Activated CD8-positive, alpha-beta memory T cell treated with anti-CD3 and anti-CD28 coated beads, Interleukin-2, amount 10 ng/mL, durations not matched to agents 7 days and 5 days (primary cell): ENCODE measurements around the gene BNIP3. TPM values are rescaled to one million over a fixed set of nuclear protein-coding genes. Genes with fewer than 3 reads are reported as not detected.

ENCODE experiments used
- ATAC-seq: fragments of 150-1000 bp; cut with Tn5 transposase; one replicate; pipeline ENCODE4 v1.10.0; 2021; ENCODE audit warnings: moderate library complexity
- CTCF ChIA-PET: fragments of 350-600 bp; sonication (Branson Sonifier 250); formaldehyde crosslinking; loops from one replicate; lab custom pipeline; 2021; ENCODE audit warnings: antibody characterized with exemption; lab: Charles Lee
- DNase-seq: peaks from one replicate; pipeline ENCODE4 v3.0.0-alpha.2; 2020
- H3K27ac Mint-ChIP-seq: one replicate; pipeline ENCODE4 v1.8.0; 2021; ENCODE audit warnings: mild to moderate bottlenecking, mixed read lengths
- H3K27me3 Mint-ChIP-seq: one replicate; pipeline ENCODE4 v1.8.0; 2021; ENCODE audit warnings: mixed read lengths
- H3K36me3 Mint-ChIP-seq: one replicate; pipeline ENCODE4 v1.8.0; 2021; ENCODE audit warnings: mild to moderate bottlenecking, mixed read lengths
- H3K4me1 Mint-ChIP-seq: one replicate; pipeline ENCODE4 v1.8.0; 2021; ENCODE audit warnings: mixed read lengths
- H3K4me3 Mint-ChIP-seq: one replicate; pipeline ENCODE4 v1.8.0; 2021; ENCODE audit warnings: mild to moderate bottlenecking, moderate library complexity, mixed read lengths
- H3K9me3 Mint-ChIP-seq: one replicate; pipeline ENCODE4 v1.8.0; 2022; ENCODE audit warnings: low read depth, mixed read lengths
- total RNA-seq, 2 experiments: library from RNA; stranded (reverse); gene quantifications; one replicate each; pipeline ENCODE4 v1.2.3, GENCODE V29; 2021

Gene BNIP3
- total RNA-seq, 2 experiments from 2014 or later, result 21.9 to 39.2 TPM

DNA sequence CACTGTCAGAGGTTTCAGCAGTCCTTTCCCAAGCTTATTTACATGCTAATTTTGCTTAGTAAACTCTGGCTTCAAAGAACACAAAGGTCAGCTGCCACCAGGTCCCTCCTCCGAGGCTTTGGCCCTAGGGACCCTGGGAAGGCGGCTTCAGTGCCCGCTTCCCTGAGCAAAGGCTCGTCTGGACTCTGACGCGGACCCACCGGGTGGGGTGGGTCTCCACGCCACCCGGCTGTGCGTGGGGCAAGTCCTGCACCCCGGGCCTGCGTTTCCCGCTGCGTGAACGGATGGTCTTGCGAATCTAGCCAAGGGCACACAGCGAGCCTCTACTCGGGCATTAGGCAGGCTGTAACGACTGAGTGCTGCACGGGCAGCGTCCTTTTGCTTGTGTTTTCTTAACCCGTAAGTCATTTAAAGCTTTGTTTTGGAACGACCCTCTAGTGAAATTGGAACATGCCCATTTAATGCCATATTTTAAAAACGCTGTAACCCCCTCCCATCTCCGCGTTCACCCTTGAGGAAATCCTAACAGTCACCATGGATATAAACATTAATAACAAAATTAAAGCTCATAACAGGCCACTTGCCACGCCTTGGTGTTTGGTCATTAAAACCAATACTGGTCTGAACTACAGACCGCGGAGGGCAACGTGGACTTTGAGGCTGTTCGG is 828 bp downstream of the BNIP3 start:
- peaks cover 20% of the 10 kb centered on the region for H3K36me3 Mint-ChIP-seq
- peaks cover 24% of the 10 kb centered on the region for H3K27me3 Mint-ChIP-seq
- H3K4me1 Mint-ChIP-seq, result peaks cover 47% of the 10 kb centered on the region
- ATAC-seq, result no peak
- H3K4me3 Mint-ChIP-seq, result peak overlapping the region; percentile 89
- DNase-seq, result no peak
- peak overlapping the region; percentile 59 for H3K27ac Mint-ChIP-seq
- no peaks in the 10 kb centered on the region for H3K9me3 Mint-ChIP-seq
- CTCF ChIA-PET, result interaction anchor here (0.7 to 1.9 kb wide), 6 partner anchors 8 to 95 kb away, joined by 3 to 12 read pairs (median 5); partner anchors contain the start of gene PPP2R2D

DNA sequence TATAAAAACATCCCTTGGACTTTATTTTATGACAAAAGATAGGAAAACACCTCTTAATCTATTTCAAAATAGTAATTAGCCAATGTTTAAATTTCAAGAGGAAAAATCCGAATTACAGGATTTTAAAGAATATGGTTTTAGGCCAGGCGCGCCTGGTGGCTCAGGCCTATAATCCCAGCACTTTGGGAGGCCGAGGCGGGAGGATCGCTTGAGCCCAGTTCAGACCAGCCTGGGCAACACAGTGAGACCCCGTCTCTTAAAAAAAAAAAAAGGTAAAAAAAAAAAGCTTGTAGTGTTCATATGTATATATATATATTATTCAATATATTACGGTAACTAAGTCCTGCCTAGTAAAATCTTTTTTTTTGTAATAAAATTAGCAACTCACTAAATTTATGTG is 1.4 kb downstream of the BNIP3 start:
- peaks cover 20% of the 10 kb centered on the region for H3K36me3 Mint-ChIP-seq
- CTCF ChIA-PET, result interaction anchor here (0.7 to 1.9 kb wide), 4 partner anchors 7 to 94 kb away, joined by 3 to 12 read pairs (median 6); partner anchors contain the start of gene PPP2R2D
- H3K9me3 Mint-ChIP-seq, result no peaks in the 10 kb centered on the region
- DNase-seq (no peak), ATAC-seq (no peak)
- H3K4me3 Mint-ChIP-seq, result peak overlapping the region; percentile 63
- peaks cover 51% of the 10 kb centered on the region for H3K4me1 Mint-ChIP-seq
- peaks cover 22% of the 10 kb centered on the region for H3K27me3 Mint-ChIP-seq
- no peak overlapping the region for H3K27ac Mint-ChIP-seq

DNA sequence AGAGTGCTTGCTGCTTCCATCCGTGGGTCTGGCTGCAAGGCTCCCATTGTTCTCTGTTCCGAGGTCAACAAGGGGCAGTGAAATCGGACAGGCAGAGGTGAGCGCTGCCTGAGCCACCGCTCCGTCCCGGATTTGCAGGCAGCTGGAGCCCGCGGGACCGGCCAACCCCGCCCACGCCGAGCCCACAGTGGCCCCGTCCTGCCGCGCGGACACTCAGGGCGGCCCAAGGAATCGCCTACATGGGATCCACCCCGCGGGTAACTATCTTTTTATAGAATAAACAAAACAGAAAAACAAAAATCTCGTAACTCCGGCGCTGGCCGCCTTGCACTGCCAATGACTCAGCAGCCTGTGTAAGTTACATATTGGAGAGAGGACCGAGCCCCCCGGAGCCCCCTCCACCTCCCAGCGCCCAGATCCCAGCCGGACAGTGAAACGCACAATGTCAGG is 1.9 kb downstream of the BNIP3 start:
- CTCF ChIA-PET, result interaction anchor here (1.0 to 1.9 kb wide), 2 partner anchors 11 to 79 kb away, joined by 3 to 12 read pairs; partner anchors contain the start of gene PPP2R2D
- peaks cover 56% of the 10 kb centered on the region for H3K4me1 Mint-ChIP-seq
- no peak for ATAC-seq

DNA sequence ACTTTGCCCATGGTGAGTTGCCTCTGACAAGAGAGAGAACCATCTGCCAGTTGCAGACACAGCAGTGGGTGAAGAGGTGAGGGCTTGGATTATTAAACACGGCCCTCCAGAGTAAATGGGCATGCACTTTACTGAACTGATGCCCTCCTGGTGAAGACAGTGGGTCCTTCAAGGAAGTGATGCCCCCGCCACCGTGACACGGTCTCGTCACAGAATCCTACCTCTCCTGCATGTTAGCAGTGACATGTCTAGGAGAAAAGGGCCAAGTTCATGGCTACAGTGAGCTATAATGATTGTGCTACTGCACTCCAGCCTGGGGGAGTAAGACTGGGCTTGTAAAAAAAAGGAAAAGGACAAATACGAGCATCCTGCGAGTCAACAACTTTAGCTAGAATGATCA is 2.4 kb downstream of the BNIP3 start:
- Mint-ChIP-seq H3K27ac (peak overlapping the region; percentile 47), H3K4me3 (peak overlapping the region; percentile 63), H3K4me1 (peaks cover 58% of the 10 kb centered on the region), H3K9me3 (no peaks in the 10 kb centered on the region), H3K27me3 (peaks cover 15% of the 10 kb centered on the region), H3K36me3 (peaks cover 22% of the 10 kb centered on the region)
- ATAC-seq (no peak), DNase-seq (no peak)
- CTCF ChIA-PET, result no interaction called here

More for the DNA sequence above, 1.9 kb downstream of the BNIP3 start:
- Mint-ChIP-seq H3K27me3 (peaks cover 17% of the 10 kb centered on the region), H3K36me3 (peaks cover 21% of the 10 kb centered on the region), H3K4me3 (peak overlapping the region; percentile 63), H3K27ac (peak overlapping the region; percentile 47), H3K9me3 (no peaks in the 10 kb centered on the region)
- DNase-seq, result no peak

DNA sequence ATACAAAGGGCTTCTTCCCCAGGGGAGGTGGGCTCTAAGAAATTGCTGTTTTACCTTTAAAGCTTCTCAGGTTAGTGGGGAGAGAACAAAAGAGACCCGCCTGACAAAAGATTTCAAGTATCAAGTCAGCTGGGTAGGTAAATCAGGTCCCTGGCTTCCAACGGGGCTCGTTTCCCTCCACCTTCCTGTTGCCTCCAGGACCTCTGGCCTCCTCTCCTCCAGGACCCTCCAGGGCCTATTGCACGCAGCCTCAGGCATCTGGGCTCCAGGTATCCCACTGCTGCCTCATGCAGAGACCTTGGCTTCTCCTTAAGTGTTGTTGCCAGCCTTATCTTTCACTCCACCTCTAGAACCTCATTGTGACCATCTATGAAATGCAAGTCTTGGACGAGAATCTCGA is 2.9 kb downstream of the BNIP3 start:
- Mint-ChIP-seq H3K9me3 (no peaks in the 10 kb centered on the region), H3K27me3 (peaks cover 10% of the 10 kb centered on the region), H3K36me3 (peaks cover 24% of the 10 kb centered on the region), H3K4me3 (peak overlapping the region; percentile 63), H3K4me1 (peaks cover 61% of the 10 kb centered on the region), H3K27ac (peak overlapping the region; percentile 46)
- CTCF ChIA-PET, result no interaction called here
- ATAC-seq (no peak), DNase-seq (no peak)

DNA sequence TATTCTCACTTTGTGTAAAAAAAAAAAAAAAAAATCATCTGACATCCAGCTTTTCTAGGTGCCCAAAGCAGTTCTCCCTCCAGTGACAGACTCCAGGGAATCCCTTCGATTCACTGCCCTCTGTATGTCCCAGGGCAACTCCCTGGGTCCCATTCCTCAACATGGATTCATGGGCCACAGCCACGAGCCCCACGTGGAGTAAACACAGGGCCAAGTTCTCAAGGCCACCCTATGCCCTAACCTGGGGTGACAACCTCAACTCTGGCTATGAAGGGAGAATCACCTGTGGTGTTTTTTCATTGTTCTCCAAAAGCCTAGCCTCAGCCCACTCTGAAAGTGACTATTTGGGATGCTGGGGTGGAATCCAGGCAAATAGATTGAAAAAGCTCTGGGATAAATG is 3.4 kb downstream of the BNIP3 start:
- no peak overlapping the region for H3K27ac Mint-ChIP-seq
- peaks cover 25% of the 10 kb centered on the region for H3K36me3 Mint-ChIP-seq
- H3K27me3 Mint-ChIP-seq, result peaks cover 7% of the 10 kb centered on the region
- CTCF ChIA-PET, result no interaction called here
- H3K9me3 Mint-ChIP-seq, result no peaks in the 10 kb centered on the region
- DNase-seq (no peak), ATAC-seq (no peak)
- peaks cover 66% of the 10 kb centered on the region for H3K4me1 Mint-ChIP-seq
- H3K4me3 Mint-ChIP-seq, result no peak overlapping the region

DNA sequence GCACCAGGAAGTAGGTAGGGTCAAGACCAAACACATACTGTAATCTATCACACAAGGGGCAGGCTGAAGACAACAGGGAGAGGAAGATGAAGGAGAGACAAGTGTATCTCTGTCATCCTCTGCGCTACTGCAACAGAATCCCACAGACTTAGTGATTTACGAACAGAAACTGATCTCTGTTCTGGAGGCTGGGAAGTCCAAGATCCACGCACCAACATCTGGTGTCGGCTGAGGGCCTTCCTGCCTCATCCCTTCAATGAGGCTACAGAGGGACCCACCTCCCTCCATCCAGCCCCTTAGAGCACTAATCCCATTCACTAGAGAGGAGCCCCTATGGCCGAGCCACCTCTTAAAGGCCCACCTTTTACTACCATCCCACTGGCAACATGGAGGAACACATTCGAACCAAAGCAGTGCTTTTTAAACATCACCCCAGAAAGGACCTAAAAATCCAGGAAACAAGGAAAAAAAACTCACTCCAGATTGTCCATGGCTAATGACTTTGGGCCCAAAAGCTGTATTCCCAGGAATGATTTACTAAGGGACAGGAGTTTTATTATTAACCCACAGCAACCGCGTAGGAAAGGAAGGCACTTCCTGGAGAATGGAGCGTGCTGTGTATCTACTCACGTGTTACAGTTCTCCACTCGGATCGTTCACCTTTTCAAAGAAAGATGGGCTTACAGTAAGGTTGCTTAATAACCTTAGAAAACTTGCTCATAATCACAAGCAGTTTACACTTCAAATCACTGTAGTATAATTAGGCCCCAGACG is 4.2 kb downstream of the BNIP3 start:
- no peak overlapping the region for H3K27ac Mint-ChIP-seq
- no peak overlapping the region for H3K4me3 Mint-ChIP-seq
- no peak for ATAC-seq
- DNase-seq, result no peak
- no peaks in the 10 kb centered on the region for H3K27me3 Mint-ChIP-seq
- H3K36me3 Mint-ChIP-seq, result peaks cover 30% of the 10 kb centered on the region
- no peaks in the 10 kb centered on the region for H3K9me3 Mint-ChIP-seq
- peaks cover 71% of the 10 kb centered on the region for H3K4me1 Mint-ChIP-seq
- CTCF ChIA-PET, result no interaction called here

DNA sequence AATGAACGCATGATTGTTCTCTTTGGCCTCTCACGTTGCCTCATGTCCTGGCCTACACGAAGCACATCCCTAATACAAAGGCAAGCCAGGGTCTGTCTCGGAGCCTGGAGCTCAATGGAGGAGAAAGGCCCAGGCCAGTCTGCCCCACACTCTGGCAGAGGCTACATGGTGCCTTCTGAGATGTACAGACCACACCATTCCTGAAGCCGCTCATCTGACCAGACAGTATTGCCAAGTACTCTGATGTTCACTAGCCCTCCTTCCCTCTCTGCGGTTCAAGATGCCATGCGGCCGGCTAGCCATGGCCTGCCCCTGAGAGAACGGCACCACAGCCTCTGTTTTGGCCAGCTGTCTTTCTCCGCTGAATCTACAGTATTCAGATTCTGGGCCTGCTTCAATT is 5.9 kb downstream of the BNIP3 start:
- Mint-ChIP-seq H3K27ac (no peak overlapping the region), H3K4me3 (no peak overlapping the region)
- CTCF ChIA-PET, result interaction anchor here (1.6 kb wide), 1 partner anchor 11 kb away, joined by 7 read pairs; no protein-coding TSS in a partner anchor

DNA sequence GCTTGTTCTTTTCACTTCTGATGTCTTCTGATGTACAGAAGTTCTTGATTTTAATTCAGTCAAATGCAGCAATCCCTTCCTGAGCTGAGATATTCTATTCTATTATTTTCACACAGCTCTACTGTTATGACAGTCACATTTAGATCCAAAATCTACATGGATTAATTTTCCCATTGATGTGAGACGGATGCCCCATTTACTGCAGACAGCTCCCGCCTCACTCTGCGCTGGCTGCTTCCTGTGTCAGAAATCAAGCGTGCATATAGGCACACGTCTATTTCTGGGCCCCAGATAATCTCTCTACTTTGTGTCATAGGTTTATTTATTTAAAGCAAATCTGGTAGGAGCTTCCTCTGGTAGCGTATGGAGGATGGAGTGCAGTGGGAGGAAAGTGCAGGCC is 6.7 kb downstream of the BNIP3 start:
- peaks cover 75% of the 10 kb centered on the region for H3K4me1 Mint-ChIP-seq
- CTCF ChIA-PET, result interaction anchor here (1.6 to 2.7 kb wide), 2 partner anchors 10 to 89 kb away, joined by 7 to 10 read pairs; no protein-coding TSS in a partner anchor
- ATAC-seq (no peak), DNase-seq (no peak)
- peak overlapping the region; percentile 48 for H3K27ac Mint-ChIP-seq
- no peak overlapping the region for H3K4me3 Mint-ChIP-seq
- no peaks in the 10 kb centered on the region for H3K9me3 Mint-ChIP-seq
- H3K27me3 Mint-ChIP-seq, result no peaks in the 10 kb centered on the region
- peaks cover 46% of the 10 kb centered on the region for H3K36me3 Mint-ChIP-seq

More for the DNA sequence above, 5.9 kb downstream of the BNIP3 start:
- Mint-ChIP-seq H3K4me1 (peaks cover 75% of the 10 kb centered on the region), H3K9me3 (no peaks in the 10 kb centered on the region), H3K27me3 (no peaks in the 10 kb centered on the region), H3K36me3 (peaks cover 38% of the 10 kb centered on the region)
- no peak for DNase-seq
- ATAC-seq, result no peak

DNA sequence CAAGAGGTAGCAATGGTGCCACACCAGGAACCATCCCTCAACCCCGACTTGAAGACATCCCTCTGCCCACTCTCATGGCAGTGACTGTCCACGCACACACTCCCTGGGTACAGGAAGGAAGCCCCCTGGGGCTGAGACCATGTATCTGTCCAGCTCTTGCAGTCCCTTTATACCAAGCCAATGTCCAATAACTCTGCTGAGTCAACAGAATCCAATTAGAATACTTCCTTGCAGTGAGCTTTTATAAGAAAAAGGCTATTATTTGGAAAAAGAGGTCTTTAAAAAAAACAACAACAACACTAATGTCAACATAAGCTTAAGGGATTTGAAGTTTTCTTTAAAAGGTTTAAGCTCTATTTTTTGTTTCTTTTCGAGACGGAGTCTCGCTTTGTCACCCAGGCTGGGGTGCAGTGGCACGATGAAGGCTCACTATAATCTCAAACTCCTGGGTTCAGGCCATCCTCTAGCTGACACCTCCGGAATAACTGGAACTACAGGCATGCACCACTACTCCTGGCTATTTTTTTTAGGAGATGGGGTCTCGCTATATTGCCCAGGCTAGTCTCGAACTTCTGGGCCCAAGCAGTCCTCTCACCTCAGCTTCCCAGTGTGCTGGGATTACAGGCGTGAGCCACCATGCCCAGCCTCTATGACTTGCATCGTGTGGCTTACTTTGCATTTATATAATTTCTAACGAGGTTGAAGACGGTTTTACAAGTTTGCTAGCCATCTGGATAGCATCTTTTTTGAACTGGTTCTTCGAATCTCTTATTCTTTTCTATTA is 7.5 kb downstream of the BNIP3 start:
- CTCF ChIA-PET, result interaction anchor here (0.8 to 2.8 kb wide), 3 partner anchors 9 to 89 kb away, joined by 4 to 12 read pairs (median 10); no protein-coding TSS in a partner anchor
- peak overlapping the region; percentile 74 for H3K27ac Mint-ChIP-seq
- peak overlapping the region; percentile 65 for H3K4me3 Mint-ChIP-seq
- peaks cover 43% of the 10 kb centered on the region for H3K36me3 Mint-ChIP-seq
- ATAC-seq (no peak), DNase-seq (no peak)
- no peaks in the 10 kb centered on the region for H3K27me3 Mint-ChIP-seq
- H3K9me3 Mint-ChIP-seq, result no peaks in the 10 kb centered on the region
- peaks cover 69% of the 10 kb centered on the region for H3K4me1 Mint-ChIP-seq

DNA sequence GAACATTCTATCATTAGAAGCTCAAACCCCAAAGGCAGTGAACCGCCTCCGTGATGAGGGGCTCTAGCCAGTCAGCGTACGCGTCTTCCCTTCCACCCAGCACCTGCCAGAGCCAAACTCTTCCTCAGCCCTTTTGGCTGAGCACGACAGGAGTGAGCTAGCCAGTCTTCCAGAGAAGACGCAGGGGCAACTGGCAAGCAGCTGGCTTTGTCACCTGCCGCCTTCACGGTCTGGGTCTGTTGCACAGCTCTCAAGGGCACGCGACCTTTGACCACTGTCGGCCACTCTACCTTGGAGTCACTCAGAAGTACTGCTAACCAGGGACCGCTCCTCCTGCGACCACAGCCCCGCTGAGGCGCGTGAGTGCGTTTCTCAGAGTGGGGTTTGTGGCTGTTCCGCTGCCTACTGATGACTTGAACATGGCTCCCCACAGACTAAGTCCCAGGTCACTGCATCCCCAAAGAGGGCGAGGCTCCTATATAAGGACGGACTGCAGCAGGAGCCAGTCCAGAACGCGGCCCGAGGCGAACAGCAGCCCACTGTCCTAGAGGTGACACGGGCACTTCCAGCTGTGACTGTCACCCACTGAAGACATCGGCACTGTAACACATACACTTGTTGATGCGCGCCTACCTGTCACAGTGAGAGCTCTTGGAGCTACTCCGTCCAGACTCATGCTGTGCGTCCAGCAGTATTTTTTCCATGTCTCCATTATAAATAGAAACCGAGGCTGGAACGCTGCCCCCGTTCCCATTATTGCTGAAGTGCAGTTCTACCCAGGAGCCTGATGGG is 8.4 kb downstream of the BNIP3 start:
- H3K27ac Mint-ChIP-seq, result peak overlapping the region; percentile 80
- H3K36me3 Mint-ChIP-seq, result peaks cover 46% of the 10 kb centered on the region

DNA sequence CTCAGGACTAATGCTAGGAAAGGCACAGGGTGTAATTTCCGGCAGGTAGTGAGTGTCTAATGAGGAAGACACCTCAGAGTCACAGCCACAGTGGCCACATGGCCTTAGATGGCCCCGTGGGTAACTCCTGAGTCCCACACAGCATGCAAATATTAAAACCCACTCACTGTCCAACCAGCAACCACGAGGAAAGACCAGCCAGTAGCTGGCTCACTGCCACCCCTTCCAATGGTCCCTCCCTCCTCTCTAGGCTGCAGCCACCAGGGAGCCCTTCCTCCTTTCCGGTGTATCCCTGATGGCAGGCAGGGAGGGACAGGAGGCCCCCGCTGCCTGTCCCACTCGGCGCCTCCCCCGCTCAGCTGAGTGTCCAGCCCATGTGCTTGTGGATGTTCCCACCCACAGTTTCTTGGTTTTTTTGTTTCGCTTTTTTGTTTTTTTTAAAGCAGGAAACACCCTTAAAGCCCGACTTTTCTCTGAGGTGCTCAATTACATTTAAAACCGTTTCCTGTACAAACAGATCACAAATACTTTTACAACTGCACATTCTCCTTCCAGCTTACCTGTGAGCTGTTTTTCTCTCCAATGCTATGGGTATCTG is 9.2 kb downstream of the BNIP3 start:
- Mint-ChIP-seq H3K4me1 (peaks cover 55% of the 10 kb centered on the region), H3K27me3 (no peaks in the 10 kb centered on the region), H3K9me3 (no peaks in the 10 kb centered on the region), H3K36me3 (peaks cover 43% of the 10 kb centered on the region), H3K4me3 (peak overlapping the region; percentile 65), H3K27ac (peak overlapping the region; percentile 80)
- CTCF ChIA-PET, result interaction anchor here (1.1 to 2.8 kb wide), 6 partner anchors 10 to 87 kb away, joined by 3 to 12 read pairs (median 4); partner anchors contain the start of gene BNIP3
- DNase-seq, result peak; percentile 67
- peak; percentile 76 for ATAC-seq

More for the DNA sequence above, 8.4 kb downstream of the BNIP3 start:
- CTCF ChIA-PET, result interaction anchor here (0.8 to 2.8 kb wide), 8 partner anchors 7 to 88 kb away, joined by 3 to 12 read pairs (median 4); partner anchors contain the start of gene BNIP3
- H3K27me3 Mint-ChIP-seq, result no peaks in the 10 kb centered on the region
- peaks cover 62% of the 10 kb centered on the region for H3K4me1 Mint-ChIP-seq
- ATAC-seq (peak; percentile 51), DNase-seq (peak; percentile 48)
- H3K4me3 Mint-ChIP-seq, result peak overlapping the region; percentile 65
- H3K9me3 Mint-ChIP-seq, result no peaks in the 10 kb centered on the region
